Measurements from ENCODE around the gene SRP14. TPM values are rescaled to one million over a fixed set of nuclear protein-coding genes. Genes with fewer than 3 reads are reported as not detected.

The SRP14 gene
- total RNA-seq, 2 donors from 2014 or later: 179 to 219 TPM

GRCh38 chr15:40070608-40071218, 31.7 kb upstream of the SRP14 start:
- no peak for DNase-seq (ENCODE audit: low spot score)
- Histone ChIP-seq H3K36me3 (no peaks in the 10 kb centered on the region), H3K9me3 (no peaks in the 10 kb centered on the region), H3K27me3 (replicated peaks; ENCODE audit: insufficient read depth) (no peaks in the 10 kb centered on the region), H3K4me1 (ENCODE audit: control insufficient read depth in 1 of 2, low read depth in 2 of 2) (peaks cover 14 to 21% of the 10 kb centered on the region in 2 donors), H3K4me3 (no peak overlapping the region), H3K27ac (peak overlapping the region; percentile 78 to 79)
- ATAC-seq (ENCODE audit: insufficient number of reproducible peaks, low FRiP score, low read depth): no peak
- no peak for TF ChIP-seq CTCF (IDR thresholded peaks at IDR 0.05)

- ATAC-seq (ENCODE audit: insufficient number of reproducible peaks, low FRiP score, low read depth): no peak
- H3K27me3 ChIP-seq (replicated peaks; ENCODE audit: insufficient read depth): no peaks in the 10 kb centered on the region
- no peak for TF ChIP-seq CTCF (IDR thresholded peaks at IDR 0.05)
- no peak overlapping the region for H3K4me3 ChIP-seq
- peak overlapping the region; percentile 78 to 79 for H3K27ac ChIP-seq
- peaks cover 11 to 21% of the 10 kb centered on the region in 2 donors for H3K4me1 ChIP-seq (ENCODE audit: control insufficient read depth in 1 of 2, low read depth in 2 of 2)
- H3K9me3 ChIP-seq: no peaks in the 10 kb centered on the region
- DNase-seq (ENCODE audit: low spot score): no peak
- H3K36me3 ChIP-seq: no peaks in the 10 kb centered on the region
Measured at GRCh38 chr15:40070166-40070557, 31.2 kb upstream of the SRP14 start.

- DNase-seq (ENCODE audit: low spot score) (peak; percentile 80), ATAC-seq (ENCODE audit: insufficient number of reproducible peaks, low FRiP score, low read depth) (peak; percentile 91)
- Histone ChIP-seq H3K4me1 (ENCODE audit: control insufficient read depth in 1 of 2, low read depth in 2 of 2) (peaks cover 11 to 21% of the 10 kb centered on the region in 2 donors), H3K27ac (peak overlapping the region; percentile 78 to 79), H3K27me3 (replicated peaks; ENCODE audit: insufficient read depth) (no peaks in the 10 kb centered on the region), H3K9me3 (no peaks in the 10 kb centered on the region), H3K36me3 (no peaks in the 10 kb centered on the region), H3K4me3 (no peak overlapping the region)
- TF ChIP-seq CTCF (IDR thresholded peaks at IDR 0.05): no peak
Measured at GRCh38 chr15:40069178-40070165, 30.5 kb upstream of the SRP14 start.

GRCh38 chr15:40067921-40068624, 29.1 kb upstream of the SRP14 start:
- Histone ChIP-seq H3K27me3 (replicated peaks; ENCODE audit: insufficient read depth) (no peaks in the 10 kb centered on the region), H3K9me3 (no peaks in the 10 kb centered on the region), H3K4me3 (no peak overlapping the region), H3K27ac (no peak overlapping the region), H3K4me1 (ENCODE audit: control insufficient read depth in 1 of 2, low read depth in 2 of 2) (peaks cover 15 to 33% of the 10 kb centered on the region in 2 donors), H3K36me3 (no peaks in the 10 kb centered on the region)
- no peak for DNase-seq (ENCODE audit: low spot score)
- no peak for TF ChIP-seq CTCF (IDR thresholded peaks at IDR 0.05)
- no peak for ATAC-seq (ENCODE audit: insufficient number of reproducible peaks, low FRiP score, low read depth)

GRCh38 chr15:40066589-40066988, 27.6 kb upstream of the SRP14 start:
- no peak overlapping the region for H3K4me3 ChIP-seq
- no peaks in the 10 kb centered on the region for H3K36me3 ChIP-seq
- H3K27me3 ChIP-seq (replicated peaks; ENCODE audit: insufficient read depth): no peaks in the 10 kb centered on the region
- TF ChIP-seq CTCF (IDR thresholded peaks at IDR 0.05): no peak
- no peak for DNase-seq (ENCODE audit: low spot score)
- H3K27ac ChIP-seq: no peak overlapping the region
- peaks cover 15 to 35% of the 10 kb centered on the region in 2 donors for H3K4me1 ChIP-seq (ENCODE audit: control insufficient read depth in 1 of 2, low read depth in 2 of 2)
- H3K9me3 ChIP-seq: no peaks in the 10 kb centered on the region
- ATAC-seq (ENCODE audit: insufficient number of reproducible peaks, low FRiP score, low read depth): no peak
